Activated CD4-positive, alpha-beta T cell treated with anti-CD3 and anti-CD28 coated beads for 36 hours (primary cell): ENCODE results near the gene FAM118A. TPM values are rescaled to one million over a fixed set of nuclear protein-coding genes. Genes with fewer than 3 reads are reported as not detected.
"Not testable (repeated sequence)": the region's sequence is repeated elsewhere in the genome, so short reads cannot be mapped to it uniquely, and the experiment has no call there.

Source experiments
- ATAC-seq: fragments of 200-7000 bp; cut with Tn5 transposase; one replicate; pipeline ENCODE4 v1.10.0; 2021; ENCODE audit warnings: mild to moderate bottlenecking, moderate library complexity
- CTCF ChIA-PET: fragments of 350-600 bp; sonication (Branson Sonifier 250); formaldehyde crosslinking; loops from one replicate; lab custom pipeline; 2021; ENCODE audit warnings: antibody characterized with exemption; lab: Charles Lee
- POLR2A ChIA-PET: fragments of 350-600 bp; sonication (Branson Sonifier 250); formaldehyde crosslinking; loops from one replicate; lab custom pipeline; 2021; ENCODE audit warnings: antibody characterized with exemption, inconsistent platforms; lab: Charles Lee
- DNase-seq: peaks from one replicate; pipeline ENCODE4 v3.0.0-alpha.2; 2020
- H3K27ac Mint-ChIP-seq: one replicate; pipeline ENCODE4 v1.8.0; 2021; ENCODE audit warnings: mixed read lengths
- H3K27me3 Mint-ChIP-seq: one replicate; pipeline ENCODE4 v1.8.0; 2021; ENCODE audit warnings: mixed read lengths
- H3K36me3 Mint-ChIP-seq: one replicate; pipeline ENCODE4 v1.8.0; 2021; ENCODE audit warnings: low read depth, mixed read lengths
- H3K4me1 Mint-ChIP-seq: one replicate; pipeline ENCODE4 v1.8.0; 2021; ENCODE audit warnings: mixed read lengths
- H3K4me3 Mint-ChIP-seq: one replicate; pipeline ENCODE4 v1.8.0; 2021; ENCODE audit warnings: mild to moderate bottlenecking, moderate library complexity, mixed read lengths
- H3K9me3 Mint-ChIP-seq: one replicate; pipeline ENCODE4 v1.8.0; 2021; ENCODE audit warnings: low read depth, mixed read lengths
- intact Hi-C, 2 experiments: fragments of 100-400 bp; cut with DNase I in 1 of 2; cut with micrococcal nuclease in 1 of 2; formaldehyde crosslinking; loops; one replicate each; pipeline versions ENCODE4 v1.14.2 to v1.15.1; 2022 to 2024; cut with DNase I, micrococcal nuclease
- total RNA-seq, 2 experiments: library from RNA; stranded (reverse); gene quantifications; one replicate each; pipeline ENCODE4 v1.2.3, GENCODE V29; 2021

The FAM118A gene
- total RNA-seq, 2 experiments from 2014 or later, result 25.5 to 29.0 TPM

GRCh38 chr22:45268958-45269844 is 40.5 kb upstream of the FAM118A start:
- peak overlapping the region; percentile 67 for H3K4me3 Mint-ChIP-seq
- H3K36me3 Mint-ChIP-seq, result no peaks in the 10 kb centered on the region
- ATAC-seq (peak; percentile 87), DNase-seq (peak; percentile 90)
- H3K9me3 Mint-ChIP-seq, result no peaks in the 10 kb centered on the region
- H3K27me3 Mint-ChIP-seq, result peaks cover 10% of the 10 kb centered on the region
- H3K4me1 Mint-ChIP-seq, result peaks cover 9% of the 10 kb centered on the region
- intact Hi-C loops, result loop anchor here (1.0 to 10.0 kb wide), 7 partner anchors 28 to 286 kb away; partner anchors contain the start of gene FAM118A (in 1 of the 2)
- H3K27ac Mint-ChIP-seq, result no peak overlapping the region
- CTCF ChIA-PET, result interaction anchor here (0.6 to 1.3 kb wide), 2 partner anchors 17 to 163 kb away, joined by 4 to 5 read pairs; no protein-coding TSS in a partner anchor
- POLR2A ChIA-PET, result no interaction called here

GRCh38 chr22:45270095-45271020 is 39.4 kb upstream of the FAM118A start:
- no peak overlapping the region for H3K27ac Mint-ChIP-seq
- intact Hi-C loops, result no loop called here
- H3K4me3 Mint-ChIP-seq, result no peak overlapping the region
- peaks cover 10% of the 10 kb centered on the region for H3K27me3 Mint-ChIP-seq
- no peaks in the 10 kb centered on the region for H3K9me3 Mint-ChIP-seq
- H3K4me1 Mint-ChIP-seq, result peaks cover 9% of the 10 kb centered on the region
- H3K36me3 Mint-ChIP-seq, result no peaks in the 10 kb centered on the region
- no peak for DNase-seq
- no peak for ATAC-seq
- POLR2A ChIA-PET, result no interaction called here
- CTCF ChIA-PET, result interaction anchor here (0.7 to 1.3 kb wide), 4 partner anchors 11 to 284 kb away, joined by 3 to 5 read pairs (median 3); no protein-coding TSS in a partner anchor

GRCh38 chr22:45271667-45272201 is 38.0 kb upstream of the FAM118A start:
- CTCF ChIA-PET, result interaction anchor here (0.6 to 1.8 kb wide), 7 partner anchors 8 to 165 kb away, joined by 3 to 7 read pairs (median 4); no protein-coding TSS in a partner anchor
- POLR2A ChIA-PET, result no interaction called here
- intact Hi-C loops, result no loop called here
- no peak for ATAC-seq
- H3K9me3 Mint-ChIP-seq, result no peaks in the 10 kb centered on the region
- no peak overlapping the region for H3K27ac Mint-ChIP-seq
- peaks cover 9% of the 10 kb centered on the region for H3K4me1 Mint-ChIP-seq
- no peak overlapping the region for H3K4me3 Mint-ChIP-seq
- no peaks in the 10 kb centered on the region for H3K36me3 Mint-ChIP-seq
- H3K27me3 Mint-ChIP-seq, result peaks cover 8% of the 10 kb centered on the region
- no peak for DNase-seq

- Mint-ChIP-seq H3K27me3 (peaks cover 5% of the 10 kb centered on the region), H3K36me3 (no peaks in the 10 kb centered on the region), H3K27ac (no peak overlapping the region), H3K9me3 (no peaks in the 10 kb centered on the region), H3K4me1 (peaks cover 9% of the 10 kb centered on the region), H3K4me3 (no peak overlapping the region)
- ATAC-seq (no peak), DNase-seq (no peak)
- POLR2A ChIA-PET, result no interaction called here
- CTCF ChIA-PET, result interaction anchor here (0.8 to 1.8 kb wide), 7 partner anchors 7 to 165 kb away, joined by 3 to 7 read pairs (median 4); no protein-coding TSS in a partner anchor
- intact Hi-C loops, result no loop called here
Measured at GRCh38 chr22:45272498-45272897, 37.2 kb upstream of the FAM118A start.

GRCh38 chr22:45273452-45274075 is 36.2 kb upstream of the FAM118A start:
- Mint-ChIP-seq H3K4me3 (no peak overlapping the region), H3K9me3 (no peaks in the 10 kb centered on the region), H3K4me1 (peaks cover 9% of the 10 kb centered on the region), H3K27ac (no peak overlapping the region), H3K36me3 (no peaks in the 10 kb centered on the region), H3K27me3 (peaks cover 3% of the 10 kb centered on the region)
- ATAC-seq (no peak), DNase-seq (no peak)
- intact Hi-C loops, result no loop called here
- ChIA-PET CTCF (no interaction called here), POLR2A (no interaction called here)

- intact Hi-C loops, result no loop called here
- ChIA-PET POLR2A (no interaction called here), CTCF (interaction anchor here (0.7 kb wide), 1 partner anchor 362 kb away, joined by 3 read pairs; no protein-coding TSS in a partner anchor)
- ATAC-seq (no peak), DNase-seq (no peak)
- H3K27me3 Mint-ChIP-seq, result no peaks in the 10 kb centered on the region
- no peaks in the 10 kb centered on the region for H3K36me3 Mint-ChIP-seq
- H3K4me3 Mint-ChIP-seq, result no peak overlapping the region
- no peaks in the 10 kb centered on the region for H3K9me3 Mint-ChIP-seq
- H3K27ac Mint-ChIP-seq, result no peak overlapping the region
- H3K4me1 Mint-ChIP-seq, result peaks cover 17% of the 10 kb centered on the region
Measured at GRCh38 chr22:45276507-45277105, 33.1 kb upstream of the FAM118A start.

GRCh38 chr22:45277720-45278119 is 32.0 kb upstream of the FAM118A start:
- CTCF ChIA-PET, ATAC-seq, H3K9me3 Mint-ChIP-seq, H3K27me3 Mint-ChIP-seq, H3K27ac Mint-ChIP-seq, H3K36me3 Mint-ChIP-seq, POLR2A ChIA-PET, DNase-seq, intact Hi-C loops, H3K4me3 Mint-ChIP-seq: not testable (repeated sequence)
- peaks cover 17% of the 10 kb centered on the region for H3K4me1 Mint-ChIP-seq

GRCh38 chr22:45278125-45278524 is 31.6 kb upstream of the FAM118A start:
- DNase-seq (no peak), ATAC-seq (no peak)
- H3K9me3 Mint-ChIP-seq, result no peaks in the 10 kb centered on the region
- peaks cover 17% of the 10 kb centered on the region for H3K4me1 Mint-ChIP-seq
- intact Hi-C loops, result no loop called here
- ChIA-PET CTCF (no interaction called here), POLR2A (no interaction called here)
- H3K4me3 Mint-ChIP-seq, result no peak overlapping the region
- H3K27me3 Mint-ChIP-seq, result no peaks in the 10 kb centered on the region
- no peak overlapping the region for H3K27ac Mint-ChIP-seq
- H3K36me3 Mint-ChIP-seq, result no peaks in the 10 kb centered on the region

- POLR2A ChIA-PET, result no interaction called here
- Mint-ChIP-seq H3K27ac (no peak overlapping the region), H3K4me3 (no peak overlapping the region), H3K27me3 (peaks cover 6% of the 10 kb centered on the region), H3K36me3 (no peaks in the 10 kb centered on the region), H3K9me3 (no peaks in the 10 kb centered on the region), H3K4me1 (peaks cover 23% of the 10 kb centered on the region)
- CTCF ChIA-PET, result interaction anchor here (1.0 kb wide), 1 partner anchor 9 kb away, joined by 4 read pairs; no protein-coding TSS in a partner anchor
- intact Hi-C loops, result loop anchor here in 1 of 2 experiments (5.0 kb wide), 1 partner anchor 37 kb away; no protein-coding TSS in a partner anchor
- ATAC-seq (no peak), DNase-seq (no peak)
Measured at GRCh38 chr22:45280587-45280980, 29.1 kb upstream of the FAM118A start.

- no peak overlapping the region for H3K27ac Mint-ChIP-seq
- H3K4me1 Mint-ChIP-seq, result peaks cover 23% of the 10 kb centered on the region
- no peak overlapping the region for H3K4me3 Mint-ChIP-seq
- ATAC-seq (no peak), DNase-seq (no peak)
- no peaks in the 10 kb centered on the region for H3K9me3 Mint-ChIP-seq
- CTCF ChIA-PET, result interaction anchor here (0.6 to 1.0 kb wide), 2 partner anchors 9 to 158 kb away, joined by 3 to 4 read pairs; no protein-coding TSS in a partner anchor
- intact Hi-C loops, result loop anchor here in 1 of 2 experiments (5.0 kb wide), 1 partner anchor 36 kb away; no protein-coding TSS in a partner anchor
- peaks cover 7% of the 10 kb centered on the region for H3K27me3 Mint-ChIP-seq
- H3K36me3 Mint-ChIP-seq, result no peaks in the 10 kb centered on the region
- POLR2A ChIA-PET, result no interaction called here
Measured at GRCh38 chr22:45281010-45281409, 28.7 kb upstream of the FAM118A start.
